WTC11 (cell line): ENCODE data around the gene SYT7. TPM values are rescaled to one million over a fixed set of nuclear protein-coding genes. Genes with fewer than 3 reads are reported as not detected.
A peak's percentile ranks its signal among the peaks of the same experiment; 100 is the strongest.

Experiments
- ATAC-seq: fragments of 200-7000 bp; cut with Tn5 transposase; 2 replicates; pipeline ENCODE4 v1.10.0; 2021; ENCODE audit warnings: mild to moderate bottlenecking, moderate library complexity
- CTCF ChIA-PET: fragments of 300-600 bp; sonication (Branson Sonifier 250); formaldehyde crosslinking; loops from one replicate; lab custom pipeline; 2021; ENCODE audit warnings: antibody characterized with exemption; lab: Charles Lee
- POLR2A ChIA-PET: fragments of 350-600 bp; sonication (Branson Sonifier 250); formaldehyde crosslinking; loops from one replicate; lab custom pipeline; 2021; ENCODE audit warnings: antibody characterized with exemption; lab: Charles Lee
- DNase-seq: peaks from one replicate; pipeline ENCODE4 v3.0.0; 2021; ENCODE audit warnings: low spot score
- H3K27ac Mint-ChIP-seq: 2 replicates; pipeline ENCODE4 v1.8.0; 2021; ENCODE audit warnings: mixed read lengths
- H3K27me3 Mint-ChIP-seq: 2 replicates; pipeline ENCODE4 v1.8.0; 2021; ENCODE audit warnings: low read depth, mild to moderate bottlenecking, moderate library complexity, mixed read lengths
- H3K36me3 Mint-ChIP-seq: 2 replicates; pipeline ENCODE4 v1.8.0; 2021; ENCODE audit warnings: mixed read lengths
- H3K4me1 Mint-ChIP-seq: 2 replicates; pipeline ENCODE4 v1.8.0; 2022; ENCODE audit warnings: mixed read lengths
- H3K4me3 Mint-ChIP-seq: 2 replicates; pipeline ENCODE4 v1.8.0; 2021; ENCODE audit warnings: mild to moderate bottlenecking, moderate library complexity, mixed read lengths
- H3K9me3 Mint-ChIP-seq: 2 replicates; pipeline ENCODE4 v1.8.0; 2021; ENCODE audit warnings: mixed read lengths
- AFF4 ChIP-seq: sonication (generic); formaldehyde crosslinking; IDR thresholded peaks from 2 replicates; pipeline ENCODE4 v1.8.1; 2023; ENCODE audit warnings: mild to moderate bottlenecking, missing genetic modification reagents, borderline replicate concordance
- CBFB ChIP-seq: sonication (generic); formaldehyde crosslinking; IDR thresholded peaks from 2 replicates; pipeline ENCODE4 v1.8.1; 2022; ENCODE audit warnings: mild to moderate bottlenecking, low read depth, missing genetic modification reagents
- FOXK1 ChIP-seq: sonication (generic); formaldehyde crosslinking; IDR thresholded peaks from 2 replicates; pipeline ENCODE4 v1.8.0; 2022; ENCODE audit warnings: mild to moderate bottlenecking, moderate library complexity, missing genetic modification reagents
- MLX ChIP-seq: sonication (generic); formaldehyde crosslinking; IDR thresholded peaks from 2 replicates; pipeline ENCODE4 v1.8.1; 2023; ENCODE audit warnings: mild to moderate bottlenecking, missing genetic modification reagents, moderate library complexity
- NR2C2 ChIP-seq: sonication (generic); formaldehyde crosslinking; IDR thresholded peaks from 2 replicates; pipeline ENCODE4 v1.8.0; 2022; ENCODE audit warnings: mild to moderate bottlenecking, missing genetic modification reagents
- STAT6 ChIP-seq: sonication (generic); formaldehyde crosslinking; conservative IDR thresholded peaks from 2 replicates; pipeline ENCODE4 v1.8.1; 2023; ENCODE audit warnings: mild to moderate bottlenecking, low read depth, missing genetic modification reagents, moderate library complexity
- TEAD1 ChIP-seq: sonication (generic); formaldehyde crosslinking; IDR thresholded peaks from 2 replicates; pipeline ENCODE4 v1.8.0; 2022; ENCODE audit warnings: mild to moderate bottlenecking, missing genetic modification reagents
- ZMAT4 ChIP-seq: fragments of 250-450 bp; sonication (Bioruptor Pico); IDR thresholded peaks from 2 replicates; pipeline ENCODE4 v1.9.0; 2021; ENCODE audit warnings: mild to moderate bottlenecking
- ZNF121 ChIP-seq: sonication (generic); formaldehyde crosslinking; IDR thresholded peaks from 2 replicates; pipeline ENCODE4 v1.8.0; 2023; ENCODE audit warnings: missing genetic modification reagents
- ZNF219 ChIP-seq: sonication (generic); formaldehyde crosslinking; IDR thresholded peaks from 2 replicates; pipeline ENCODE4 v1.8.0; 2023; ENCODE audit warnings: missing genetic modification reagents, mild to moderate bottlenecking, borderline replicate concordance
- ZNF396 ChIP-seq: fragments of 250-450 bp; sonication (Bioruptor Pico); IDR thresholded peaks from 2 replicates; pipeline ENCODE4 v1.8.0; 2021; ENCODE audit warnings: mild to moderate bottlenecking, moderate library complexity, borderline replicate concordance
- ZNF532 ChIP-seq: fragments of 250-450 bp; sonication (Bioruptor Pico); IDR thresholded peaks from 2 replicates; pipeline ENCODE4 v1.9.0; 2021; ENCODE audit warnings: mild to moderate bottlenecking, borderline replicate concordance
- ZNF671 ChIP-seq: fragments of 250-450 bp; sonication (Bioruptor Pico); IDR thresholded peaks from 2 replicates; pipeline ENCODE4 v1.8.0; 2021; ENCODE audit warnings: mild to moderate bottlenecking
- ZSCAN18 ChIP-seq: fragments of 250-450 bp; sonication (Bioruptor Pico); IDR thresholded peaks from 2 replicates; pipeline ENCODE4 v2.1.2; 2022; ENCODE audit warnings: mild to moderate bottlenecking, moderate library complexity
- total RNA-seq: library from RNA; stranded (reverse); gene quantifications from 3 replicates; pipeline ENCODE4 v1.2.3, GENCODE V29; 2021

Gene SYT7
- total RNA-seq, 1 experiment from 2014 or later: 12.5 TPM

GRCh38 chr11:61480994-61481335 is 99.9 kb downstream of the SYT7 start (continued):
- TF ChIP-seq ZNF532 (no peak), NR2C2 (CRISPR knock-in tag) (no peak), ZNF671 (CRISPR knock-in tag) (no peak), ZNF219 (CRISPR knock-in tag) (no peak), ZSCAN18 (CRISPR knock-in tag) (no peak), TEAD1 (CRISPR knock-in tag) (no peak), CBFB (CRISPR knock-in tag) (no peak), AFF4 (CRISPR knock-in tag) (no peak), FOXK1 (no peak), ZNF396 (CRISPR knock-in tag) (no peak)

- TF ChIP-seq ZNF671 (CRISPR knock-in tag) (no peak), ZNF121 (no peak), FOXK1 (no peak), ZMAT4 (CRISPR knock-in tag) (no peak), MLX (CRISPR knock-in tag) (no peak), STAT6 (CRISPR knock-in tag) (no peak), ZSCAN18 (CRISPR knock-in tag) (no peak)
- TF ChIP-seq, all 79 proteins: peak for 0
- ATAC-seq: no peak
- Mint-ChIP-seq H3K9me3 (no peaks in the 10 kb centered on the region), H3K4me1 (peaks cover 32% of the 10 kb centered on the region), H3K36me3 (no peaks in the 10 kb centered on the region), H3K4me3 (no peak overlapping the region), H3K27me3 (peaks cover 6% of the 10 kb centered on the region; the same call in 1 of the 2 replicates), H3K27ac (0 out of 2 replicates have a peak overlapping the region, but pooled peaks have one; percentile 8)
- ChIA-PET CTCF (interaction anchor here (0.7 to 11.7 kb wide), 17 partner anchors 11 to 267 kb away, joined by 3 to 552 read pairs (median 8); partner anchors contain the start of gene LRRC10B), POLR2A (no interaction called here)
- DNase-seq: no peak
Observed at GRCh38 chr11:61480261-61480993, 100.4 kb downstream of the SYT7 start.
